ENCODE results near the gene ZNF775.
"Not testable (repeated sequence)": the region's sequence is repeated elsewhere in the genome, so short reads cannot be mapped to it uniquely, and the experiment has no call there.

Gene ZNF775

GRCh38 chr7:150384406-150385301, 5.5 kb downstream of the ZNF775 start:
- no peak overlapping the region for H2AFZ ChIP-seq (ENCODE audit: low read depth, low read length)
- ATAC-seq (ENCODE audit: insufficient read depth, low read depth) = no peak
- peaks cover 29% of the 10 kb centered on the region for H3K4me1 ChIP-seq (ENCODE audit: insufficient read depth, low read length)
- TF ChIP-seq EZH2 (IDR thresholded peaks at IDR 0.05; ENCODE audit: borderline replicate concordance, low read depth, low read length, severe bottlenecking) = no peak
- TF ChIP-seq CTCF (IDR thresholded peaks at IDR 0.05; ENCODE audit: borderline replicate concordance, extremely low read depth, low read length, poor library complexity, severe bottlenecking) = no peak
- H3K27me3 ChIP-seq (ENCODE audit: insufficient read depth, low read length, poor library complexity) = no peaks in the 10 kb centered on the region
- H3K9ac ChIP-seq (ENCODE audit: low read depth, low read length) = no peak overlapping the region
- H3K4me3 ChIP-seq (ENCODE audit: low read depth in 1 of 2, low read length in 2 of 2) = no peak overlapping the region
- peaks cover 19% of the 10 kb centered on the region for H4K20me1 ChIP-seq (ENCODE audit: insufficient read depth, low read length)
- no peak for DNase-seq
- H3K36me3 ChIP-seq (ENCODE audit: insufficient read depth, low read length) = peaks cover 47% of the 10 kb centered on the region
- no peaks in the 10 kb centered on the region for H3K9me3 ChIP-seq (ENCODE audit: insufficient read depth, low read length, severe bottlenecking)
- H3K27ac ChIP-seq (ENCODE audit: low read length) = no peak overlapping the region
- no peak overlapping the region for H3K4me2 ChIP-seq (ENCODE audit: insufficient read depth, low read length)
- peaks cover 75% of the 10 kb centered on the region for H3K79me2 ChIP-seq (ENCODE audit: insufficient read depth, low read length)

- Histone ChIP-seq H2AFZ (ENCODE audit: low read depth, low read length) (no peak overlapping the region), H3K9ac (ENCODE audit: low read depth, low read length) (no peak overlapping the region), H3K4me2 (ENCODE audit: insufficient read depth, low read length) (no peak overlapping the region), H3K27ac (ENCODE audit: low read length) (no peak overlapping the region), H3K4me1 (ENCODE audit: insufficient read depth, low read length) (peaks cover 22% of the 10 kb centered on the region), H3K9me3 (ENCODE audit: insufficient read depth, low read length, severe bottlenecking) (no peaks in the 10 kb centered on the region), H3K36me3 (ENCODE audit: insufficient read depth, low read length) (peaks cover 51% of the 10 kb centered on the region), H3K4me3 (ENCODE audit: low read depth in 1 of 2, low read length in 2 of 2) (no peak overlapping the region), H3K79me2 (ENCODE audit: insufficient read depth, low read length) (peaks cover 69% of the 10 kb centered on the region), H4K20me1 (ENCODE audit: insufficient read depth, low read length) (peaks cover 18% of the 10 kb centered on the region), H3K27me3 (ENCODE audit: insufficient read depth, low read length, poor library complexity) (no peaks in the 10 kb centered on the region)
- TF ChIP-seq EZH2 (IDR thresholded peaks at IDR 0.05; ENCODE audit: borderline replicate concordance, low read depth, low read length, severe bottlenecking) (no peak), CTCF (IDR thresholded peaks at IDR 0.05; ENCODE audit: borderline replicate concordance, extremely low read depth, low read length, poor library complexity, severe bottlenecking) (no peak)
- no peak for DNase-seq
- no peak for ATAC-seq (ENCODE audit: insufficient read depth, low read depth)
These were observed 6.2 kb downstream of the ZNF775 start for GRCh38 chr7:150385302-150385723.

GRCh38 chr7:150385884-150386283, 6.8 kb downstream of the ZNF775 start:
- H3K9me3 ChIP-seq (ENCODE audit: insufficient read depth, low read length, severe bottlenecking); H3K27me3 ChIP-seq (ENCODE audit: insufficient read depth, low read length, poor library complexity); ATAC-seq (ENCODE audit: insufficient read depth, low read depth); H3K27ac ChIP-seq (ENCODE audit: low read length); H2AFZ ChIP-seq (ENCODE audit: low read depth, low read length); DNase-seq; H3K9ac ChIP-seq (ENCODE audit: low read depth, low read length); H3K4me2 ChIP-seq (ENCODE audit: insufficient read depth, low read length); H3K4me3 ChIP-seq (ENCODE audit: low read depth in 1 of 2, low read length in 2 of 2): not testable (repeated sequence)
- H3K79me2 ChIP-seq (ENCODE audit: insufficient read depth, low read length) = peaks cover 63% of the 10 kb centered on the region
- peaks cover 17% of the 10 kb centered on the region for H3K4me1 ChIP-seq (ENCODE audit: insufficient read depth, low read length)
- H4K20me1 ChIP-seq (ENCODE audit: insufficient read depth, low read length) = peaks cover 16% of the 10 kb centered on the region
- H3K36me3 ChIP-seq (ENCODE audit: insufficient read depth, low read length) = peaks cover 55% of the 10 kb centered on the region

GRCh38 chr7:150388306-150388705, 9.2 kb downstream of the ZNF775 start:
- Histone ChIP-seq H3K36me3 (ENCODE audit: insufficient read depth, low read length) (peaks cover 46% of the 10 kb centered on the region), H3K4me1 (ENCODE audit: insufficient read depth, low read length) (peaks cover 2% of the 10 kb centered on the region; the same call in 1 of the 2 replicates), H4K20me1 (ENCODE audit: insufficient read depth, low read length) (peaks cover 11% of the 10 kb centered on the region), H3K27me3 (ENCODE audit: insufficient read depth, low read length, poor library complexity) (no peaks in the 10 kb centered on the region), H3K79me2 (ENCODE audit: insufficient read depth, low read length) (peaks cover 39% of the 10 kb centered on the region), H3K9ac (ENCODE audit: low read depth, low read length) (no peak overlapping the region), H3K9me3 (ENCODE audit: insufficient read depth, low read length, severe bottlenecking) (no peaks in the 10 kb centered on the region), H3K4me2 (ENCODE audit: insufficient read depth, low read length) (no peak overlapping the region), H2AFZ (ENCODE audit: low read depth, low read length) (no peak overlapping the region), H3K27ac (ENCODE audit: low read length) (no peak overlapping the region), H3K4me3 (ENCODE audit: low read depth in 1 of 2, low read length in 2 of 2) (no peak overlapping the region)
- no peak for ATAC-seq (ENCODE audit: insufficient read depth, low read depth)
- DNase-seq = no peak
- TF ChIP-seq CTCF (IDR thresholded peaks at IDR 0.05; ENCODE audit: borderline replicate concordance, extremely low read depth, low read length, poor library complexity, severe bottlenecking) (no peak), EZH2 (IDR thresholded peaks at IDR 0.05; ENCODE audit: borderline replicate concordance, low read depth, low read length, severe bottlenecking) (no peak)

Measured in DND-41 (cell line).